Measurements from ENCODE around the gene DCHS2. TPM values are rescaled to one million over a fixed set of nuclear protein-coding genes. Genes with fewer than 3 reads are reported as not detected.
A peak's percentile ranks its signal among the peaks of the same experiment; 100 is the strongest.

DCHS2 gene
- total RNA-seq, 2 experiments from 2014 or later, result not detected

DNA sequence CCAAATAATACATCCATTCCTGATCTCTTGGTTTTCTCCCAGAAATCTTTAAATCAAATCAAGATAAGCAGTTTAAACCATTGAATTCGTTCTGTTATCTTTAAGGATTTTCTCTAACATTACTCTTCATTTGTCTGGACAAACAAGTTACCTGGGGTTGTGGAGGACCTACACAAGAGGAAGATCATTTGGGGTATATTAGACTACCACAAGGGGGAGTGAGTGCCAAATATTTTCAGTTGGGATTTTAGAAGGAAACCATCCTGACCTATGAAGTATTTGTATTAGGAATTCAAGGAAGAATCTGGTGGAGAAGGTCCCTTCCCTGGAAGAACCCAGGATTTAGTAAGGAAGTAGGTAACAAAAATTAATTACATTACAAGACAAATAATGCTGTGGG lies 12.0 kb upstream of the DCHS2 start:
- Histone ChIP-seq H3K9me3 (ENCODE audit: low read length) (no peaks in the 10 kb centered on the region), H3K36me3 (ENCODE audit: insufficient read depth, low read length) (no peaks in the 10 kb centered on the region), H3K4me2 (ENCODE audit: low read length) (no peak overlapping the region), H2AFZ (ENCODE audit: low read length) (no peak overlapping the region), H3K9me2 (ENCODE audit: insufficient read depth, low read length) (no peaks in the 10 kb centered on the region), H3K4me1 (ENCODE audit: insufficient read depth, low read length, poor library complexity, severe bottlenecking) (no peaks in the 10 kb centered on the region), H3K79me2 (ENCODE audit: insufficient read depth, low read depth, low read length) (no peaks in the 10 kb centered on the region), H4K20me1 (ENCODE audit: insufficient read depth, low read length) (no peaks in the 10 kb centered on the region), H3K27ac (ENCODE audit: low read depth, low read length, poor library complexity, severe bottlenecking) (no peak overlapping the region), H3K4me3 (ENCODE audit: low read depth, low read length, poor library complexity, severe bottlenecking) (no peak overlapping the region)
- ChIA-PET CTCF (ENCODE audit: unreplicated experiment) (no interaction called here), POLR2A (interaction anchor here (0.7 kb wide), 1 partner anchor 103 kb away, joined by 3 read pairs; no protein-coding TSS in a partner anchor)
- intact Hi-C loops (cut with micrococcal nuclease; ENCODE audit: unreplicated experiment), result no loop called here
- no peak for TF ChIP-seq EZH2phosphoT487 (IDR thresholded peaks at IDR 0.05; ENCODE audit: borderline replicate concordance, low read depth, low read length)
- TF ChIP-seq, protein P1, sequence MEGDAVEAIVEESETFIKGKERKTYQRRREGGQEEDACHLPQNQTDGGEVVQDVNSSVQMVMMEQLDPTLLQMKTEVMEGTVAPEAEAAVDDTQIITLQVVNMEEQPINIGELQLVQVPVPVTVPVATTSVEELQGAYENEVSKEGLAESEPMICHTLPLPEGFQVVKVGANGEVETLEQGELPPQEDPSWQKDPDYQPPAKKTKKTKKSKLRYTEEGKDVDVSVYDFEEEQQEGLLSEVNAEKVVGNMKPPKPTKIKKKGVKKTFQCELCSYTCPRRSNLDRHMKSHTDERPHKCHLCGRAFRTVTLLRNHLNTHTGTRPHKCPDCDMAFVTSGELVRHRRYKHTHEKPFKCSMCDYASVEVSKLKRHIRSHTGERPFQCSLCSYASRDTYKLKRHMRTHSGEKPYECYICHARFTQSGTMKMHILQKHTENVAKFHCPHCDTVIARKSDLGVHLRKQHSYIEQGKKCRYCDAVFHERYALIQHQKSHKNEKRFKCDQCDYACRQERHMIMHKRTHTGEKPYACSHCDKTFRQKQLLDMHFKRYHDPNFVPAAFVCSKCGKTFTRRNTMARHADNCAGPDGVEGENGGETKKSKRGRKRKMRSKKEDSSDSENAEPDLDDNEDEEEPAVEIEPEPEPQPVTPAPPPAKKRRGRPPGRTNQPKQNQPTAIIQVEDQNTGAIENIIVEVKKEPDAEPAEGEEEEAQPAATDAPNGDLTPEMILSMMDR (conservative IDR thresholded peaks at IDR 0.05; ENCODE audit: low read length), result peak; percentile 84
- peak; percentile 38 for DNase-seq (ENCODE audit: low spot score)
- no TSS peak for BruUV-seq (replicated peaks)

DNA sequence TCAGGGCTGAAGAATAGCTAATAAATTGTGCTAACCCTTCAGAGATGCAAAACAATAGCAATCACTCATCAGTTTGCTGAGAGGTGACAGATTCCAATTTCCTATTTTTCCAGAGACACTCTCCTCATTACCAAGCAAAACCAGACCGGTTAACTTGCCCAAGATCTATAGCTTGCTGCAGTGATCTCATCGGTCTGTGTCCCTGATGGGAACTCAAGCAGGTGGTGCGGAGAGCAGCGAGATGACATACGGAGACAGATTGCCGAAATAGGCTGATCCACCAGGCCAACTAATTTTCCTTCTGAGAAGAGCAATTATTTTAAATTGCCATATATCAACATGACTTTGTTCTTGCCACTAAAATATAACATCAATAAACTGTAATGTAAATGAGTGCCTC lies 10.5 kb upstream of the DCHS2 start:
- intact Hi-C loops (cut with micrococcal nuclease; ENCODE audit: unreplicated experiment), result no loop called here
- Histone ChIP-seq H3K4me3 (ENCODE audit: low read depth, low read length, poor library complexity, severe bottlenecking) (no peak overlapping the region), H3K4me1 (ENCODE audit: insufficient read depth, low read length, poor library complexity, severe bottlenecking) (no peaks in the 10 kb centered on the region), H3K79me2 (ENCODE audit: insufficient read depth, low read depth, low read length) (no peaks in the 10 kb centered on the region), H3K36me3 (ENCODE audit: insufficient read depth, low read length) (no peaks in the 10 kb centered on the region), H3K4me2 (ENCODE audit: low read length) (no peak overlapping the region), H3K9me2 (ENCODE audit: insufficient read depth, low read length) (no peaks in the 10 kb centered on the region), H3K27ac (ENCODE audit: low read depth, low read length, poor library complexity, severe bottlenecking) (no peak overlapping the region), H3K9me3 (ENCODE audit: low read length) (no peaks in the 10 kb centered on the region), H2AFZ (ENCODE audit: low read length) (no peak overlapping the region), H4K20me1 (ENCODE audit: insufficient read depth, low read length) (no peaks in the 10 kb centered on the region)
- ChIA-PET POLR2A (interaction anchor here (1.0 to 1.7 kb wide), 2 partner anchors 14 to 48 kb away, joined by 3 to 8 read pairs; partner anchors contain the start of gene PLRG1), CTCF (ENCODE audit: unreplicated experiment) (no interaction called here)
- DNase-seq (ENCODE audit: low spot score), result no peak
- no TSS peak for BruUV-seq (replicated peaks)
- TF ChIP-seq EZH2phosphoT487 (IDR thresholded peaks at IDR 0.05; ENCODE audit: borderline replicate concordance, low read depth, low read length), result no peak
- TF ChIP-seq, protein P1 (conservative IDR thresholded peaks at IDR 0.05; ENCODE audit: low read length), result no peak

DNA sequence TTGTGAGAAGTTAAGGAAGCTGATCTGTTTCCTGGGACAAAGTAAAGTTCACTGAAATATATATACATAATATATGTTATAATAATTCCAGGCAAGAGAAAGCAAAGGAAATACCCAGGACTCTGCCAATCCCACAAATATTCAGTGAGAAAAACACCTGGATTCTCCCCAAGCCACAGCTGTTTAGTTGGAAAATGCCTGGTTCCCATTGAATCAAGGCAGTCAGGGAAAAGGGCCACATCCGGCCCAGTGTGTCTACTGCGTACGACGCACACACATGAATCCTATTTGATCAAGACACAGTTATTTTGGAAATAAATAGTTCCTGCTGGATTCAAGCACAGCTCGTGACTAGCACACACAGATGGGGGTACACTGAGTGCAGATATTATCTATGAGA lies 6.3 kb upstream of the DCHS2 start:
- TF ChIP-seq, protein P1 (conservative IDR thresholded peaks at IDR 0.05; ENCODE audit: low read length), result no peak
- no peak for TF ChIP-seq EZH2phosphoT487 (IDR thresholded peaks at IDR 0.05; ENCODE audit: borderline replicate concordance, low read depth, low read length)
- ChIA-PET CTCF (ENCODE audit: unreplicated experiment) (no interaction called here), POLR2A (interaction anchor here (0.6 to 1.2 kb wide), 2 partner anchors 10 to 1463 kb away, joined by 3 to 5 read pairs; no protein-coding TSS in a partner anchor)
- Histone ChIP-seq H3K4me3 (ENCODE audit: low read depth, low read length, poor library complexity, severe bottlenecking) (no peak overlapping the region), H3K9me3 (ENCODE audit: low read length) (no peaks in the 10 kb centered on the region), H3K27ac (ENCODE audit: low read depth, low read length, poor library complexity, severe bottlenecking) (no peak overlapping the region), H4K20me1 (ENCODE audit: insufficient read depth, low read length) (no peaks in the 10 kb centered on the region), H2AFZ (ENCODE audit: low read length) (no peak overlapping the region), H3K9me2 (ENCODE audit: insufficient read depth, low read length) (no peaks in the 10 kb centered on the region), H3K4me1 (ENCODE audit: insufficient read depth, low read length, poor library complexity, severe bottlenecking) (no peaks in the 10 kb centered on the region), H3K79me2 (ENCODE audit: insufficient read depth, low read depth, low read length) (no peaks in the 10 kb centered on the region), H3K4me2 (ENCODE audit: low read length) (no peak overlapping the region), H3K36me3 (ENCODE audit: insufficient read depth, low read length) (no peaks in the 10 kb centered on the region)
- no TSS peak for BruUV-seq (replicated peaks)
- intact Hi-C loops (cut with micrococcal nuclease; ENCODE audit: unreplicated experiment), result no loop called here
- no peak for DNase-seq (ENCODE audit: low spot score)

All from OCI-LY7 (cell line).